ENCODE measurements around the gene CHSY1. TPM values are rescaled to one million over a fixed set of nuclear protein-coding genes. Genes with fewer than 3 reads are reported as not detected.

The CHSY1 gene
- total and polyA plus RNA-seq, 3 donors from 2014 or later: 20.0 to 36.1 (median 31.1) TPM

GRCh38 chr15:101131489-101132389 lies 120.1 kb downstream of the CHSY1 start:
- no peak overlapping the region for H3K27ac ChIP-seq
- H3K9me3 ChIP-seq: no peaks in the 10 kb centered on the region
- H3K27me3 ChIP-seq: no peaks in the 10 kb centered on the region
- TF ChIP-seq CTCF (IDR thresholded peaks at IDR 0.05): no peak
- no peak for DNase-seq
- no peaks in the 10 kb centered on the region for H3K36me3 ChIP-seq (ENCODE audit: low read depth, missing control alignments)
- intact Hi-C loops (cut with DNase I; ENCODE audit: low total_unique reads): no loop called here
- 87 to 92% methylated on average over 18 of the region's 18 CpGs for WGBS, 2 donors
- no peak overlapping the region for H3K4me3 ChIP-seq
- H3K4me1 ChIP-seq: peaks cover 12% of the 10 kb centered on the region

- H3K36me3 ChIP-seq (ENCODE audit: low read depth, missing control alignments): no peaks in the 10 kb centered on the region
- no peak overlapping the region for H3K27ac ChIP-seq
- no peak for DNase-seq
- H3K9me3 ChIP-seq: no peaks in the 10 kb centered on the region
- TF ChIP-seq CTCF (IDR thresholded peaks at IDR 0.05): no peak
- H3K27me3 ChIP-seq: no peaks in the 10 kb centered on the region
- intact Hi-C loops (cut with DNase I; ENCODE audit: low total_unique reads): no loop called here
- no peak overlapping the region for H3K4me3 ChIP-seq
- peaks cover 16% of the 10 kb centered on the region for H3K4me1 ChIP-seq
- WGBS, 2 donors: 90 to 93% methylated on average over 4 of the region's 4 CpGs
Observed at GRCh38 chr15:101129851-101130380, 121.9 kb downstream of the CHSY1 start.

GRCh38 chr15:101128221-101129015 lies 123.4 kb downstream of the CHSY1 start:
- no peaks in the 10 kb centered on the region for H3K36me3 ChIP-seq (ENCODE audit: low read depth, missing control alignments)
- no peak overlapping the region for H3K4me3 ChIP-seq
- intact Hi-C loops (cut with DNase I; ENCODE audit: low total_unique reads): no loop called here
- no peaks in the 10 kb centered on the region for H3K27me3 ChIP-seq
- H3K9me3 ChIP-seq: no peaks in the 10 kb centered on the region
- no peak for TF ChIP-seq POLR2A (IDR thresholded peaks at IDR 0.05)
- TF ChIP-seq CTCF (IDR thresholded peaks at IDR 0.05): no peak
- peak overlapping the region in 1 of 2 donors; percentile 81 for H3K27ac ChIP-seq
- peaks cover 16% of the 10 kb centered on the region for H3K4me1 ChIP-seq
- DNase-seq: no peak
- WGBS, 2 donors: 83 to 87% methylated on average over 18 of the region's 18 CpGs

- peaks cover 16% of the 10 kb centered on the region for H3K4me1 ChIP-seq
- no peaks in the 10 kb centered on the region for H3K36me3 ChIP-seq (ENCODE audit: low read depth, missing control alignments)
- 37 to 45% methylated on average over 12 to 13 of the region's 13 CpGs for WGBS, 2 donors
- DNase-seq: peak; percentile 80
- TF ChIP-seq CTCF (IDR thresholded peaks at IDR 0.05) (no peak), POLR2A (IDR thresholded peaks at IDR 0.05) (no peak)
- peak overlapping the region; percentile 81 to 84 for H3K27ac ChIP-seq
- no peak overlapping the region for H3K4me3 ChIP-seq
- no peaks in the 10 kb centered on the region for H3K9me3 ChIP-seq
- intact Hi-C loops (cut with DNase I; ENCODE audit: low total_unique reads): no loop called here
- H3K27me3 ChIP-seq: no peaks in the 10 kb centered on the region
Observed at GRCh38 chr15:101127506-101128076, 124.3 kb downstream of the CHSY1 start.

Data from testis (tissue), 3 donors.